ENCODE data around the gene KLRF2. TPM values are rescaled to one million over a fixed set of nuclear protein-coding genes. Genes with fewer than 3 reads are reported as not detected.

The KLRF2 gene
- total RNA-seq, 4 donors from 2014 or later, result not detected

GRCh38 chr12:9883175-9883574 lies 1.9 kb downstream of the KLRF2 start:
- DNase-seq (ENCODE audit: low spot score), result no peak
- ATAC-seq (ENCODE audit: low FRiP score), result no peak

GRCh38 chr12:9888665-9889273 lies 7.5 kb downstream of the KLRF2 start:
- ATAC-seq (ENCODE audit: low FRiP score) (no peak), DNase-seq (ENCODE audit: low spot score) (no peak)
- TF ChIP-seq CTCF (IDR thresholded peaks at IDR 0.05), result no peak

More at GRCh38 chr12:9883175-9883574, 1.9 kb downstream of the KLRF2 start:
- TF ChIP-seq CTCF (IDR thresholded peaks at IDR 0.05), result no peak

- ATAC-seq (ENCODE audit: low FRiP score) (no peak), DNase-seq (ENCODE audit: low spot score) (no peak)
- TF ChIP-seq CTCF (IDR thresholded peaks at IDR 0.05), result no peak
Observed at GRCh38 chr12:9895215-9895971, 14.1 kb downstream of the KLRF2 start.

- TF ChIP-seq CTCF (IDR thresholded peaks at IDR 0.05), result no peak
- no peak for ATAC-seq (ENCODE audit: low FRiP score)
- DNase-seq (ENCODE audit: low spot score), result no peak
Observed at GRCh38 chr12:9897535-9897934, 16.2 kb downstream of the KLRF2 start.

GRCh38 chr12:9899209-9899608 lies 17.9 kb downstream of the KLRF2 start:
- no peak for TF ChIP-seq CTCF (IDR thresholded peaks at IDR 0.05)
- no peak for DNase-seq (ENCODE audit: low spot score)
- ATAC-seq (ENCODE audit: low FRiP score), result no peak

GRCh38 chr12:9900930-9901329 lies 19.6 kb downstream of the KLRF2 start:
- DNase-seq (ENCODE audit: low spot score) (no peak), ATAC-seq (ENCODE audit: low FRiP score) (no peak)
- TF ChIP-seq CTCF (IDR thresholded peaks at IDR 0.05), result no peak

All from omental fat pad (tissue), 4 donors.